Measurements from ENCODE around the gene FOXJ3.
A peak's percentile ranks its signal among the peaks of the same experiment; 100 is the strongest.

FOXJ3 gene

DNA sequence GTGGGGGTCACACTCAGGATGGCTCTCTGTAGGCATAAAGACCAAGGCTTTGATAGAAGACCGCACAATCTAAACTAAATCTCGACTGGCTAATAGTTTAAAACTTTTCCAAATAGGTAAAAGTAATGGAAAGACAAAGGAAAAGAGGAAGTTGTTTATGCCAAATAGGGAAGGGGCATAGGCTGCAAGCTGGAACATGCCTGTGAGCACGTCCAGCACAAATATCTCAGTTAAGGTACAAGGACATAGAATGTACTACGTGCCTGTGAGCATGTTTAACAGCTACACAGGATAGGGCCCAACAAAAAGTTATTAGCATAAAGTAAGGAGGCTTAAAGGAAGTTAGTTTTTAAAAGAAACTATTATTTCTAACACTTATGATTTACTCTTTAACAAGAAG lies 142.9 kb downstream of the FOXJ3 start:
- DNase-seq = no peak
- peaks cover 54% of the 10 kb centered on the region for H3K36me3 Mint-ChIP-seq (ENCODE audit: low read depth)
- TF ChIP-seq, protein P1, sequence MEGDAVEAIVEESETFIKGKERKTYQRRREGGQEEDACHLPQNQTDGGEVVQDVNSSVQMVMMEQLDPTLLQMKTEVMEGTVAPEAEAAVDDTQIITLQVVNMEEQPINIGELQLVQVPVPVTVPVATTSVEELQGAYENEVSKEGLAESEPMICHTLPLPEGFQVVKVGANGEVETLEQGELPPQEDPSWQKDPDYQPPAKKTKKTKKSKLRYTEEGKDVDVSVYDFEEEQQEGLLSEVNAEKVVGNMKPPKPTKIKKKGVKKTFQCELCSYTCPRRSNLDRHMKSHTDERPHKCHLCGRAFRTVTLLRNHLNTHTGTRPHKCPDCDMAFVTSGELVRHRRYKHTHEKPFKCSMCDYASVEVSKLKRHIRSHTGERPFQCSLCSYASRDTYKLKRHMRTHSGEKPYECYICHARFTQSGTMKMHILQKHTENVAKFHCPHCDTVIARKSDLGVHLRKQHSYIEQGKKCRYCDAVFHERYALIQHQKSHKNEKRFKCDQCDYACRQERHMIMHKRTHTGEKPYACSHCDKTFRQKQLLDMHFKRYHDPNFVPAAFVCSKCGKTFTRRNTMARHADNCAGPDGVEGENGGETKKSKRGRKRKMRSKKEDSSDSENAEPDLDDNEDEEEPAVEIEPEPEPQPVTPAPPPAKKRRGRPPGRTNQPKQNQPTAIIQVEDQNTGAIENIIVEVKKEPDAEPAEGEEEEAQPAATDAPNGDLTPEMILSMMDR (IDR thresholded peaks at IDR 0.05) = no peak
- H3K4me1 Mint-ChIP-seq = no peaks in the 10 kb centered on the region
- no peaks in the 10 kb centered on the region for H3K9me3 Mint-ChIP-seq
- peak overlapping the region; percentile 8 for H3K27ac Mint-ChIP-seq
- no peak overlapping the region for H3K4me3 Mint-ChIP-seq
- no peaks in the 10 kb centered on the region for H3K27me3 Mint-ChIP-seq (ENCODE audit: low read depth, poor library complexity)

DNA sequence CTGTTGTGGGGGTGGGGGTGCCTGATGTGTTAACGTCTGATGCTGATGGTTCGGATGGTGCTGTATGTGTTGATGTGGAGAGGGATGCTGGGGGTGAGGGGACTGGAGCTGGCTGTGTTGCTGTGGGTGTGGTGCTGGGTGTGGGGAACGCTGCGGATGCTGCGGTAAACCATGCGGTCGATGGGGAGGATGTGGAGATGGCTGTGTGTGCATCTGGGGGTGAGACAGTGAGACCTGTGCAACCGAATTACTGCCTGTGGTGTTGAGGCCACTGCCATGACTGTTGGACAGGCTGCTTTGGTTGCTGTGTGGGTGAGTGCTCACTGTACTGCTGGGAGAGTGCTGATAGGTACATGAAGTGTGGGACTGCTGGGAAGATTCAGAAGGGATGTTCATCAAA lies 143.7 kb downstream of the FOXJ3 start:
- H3K9me3 Mint-ChIP-seq = no peaks in the 10 kb centered on the region
- peaks cover 52% of the 10 kb centered on the region for H3K36me3 Mint-ChIP-seq (ENCODE audit: low read depth)
- no peaks in the 10 kb centered on the region for H3K27me3 Mint-ChIP-seq (ENCODE audit: low read depth, poor library complexity)
- H3K4me3 Mint-ChIP-seq = no peak overlapping the region
- no peak for DNase-seq
- TF ChIP-seq, protein P1 (IDR thresholded peaks at IDR 0.05) = no peak
- H3K27ac Mint-ChIP-seq = no peak overlapping the region
- no peaks in the 10 kb centered on the region for H3K4me1 Mint-ChIP-seq

DNA sequence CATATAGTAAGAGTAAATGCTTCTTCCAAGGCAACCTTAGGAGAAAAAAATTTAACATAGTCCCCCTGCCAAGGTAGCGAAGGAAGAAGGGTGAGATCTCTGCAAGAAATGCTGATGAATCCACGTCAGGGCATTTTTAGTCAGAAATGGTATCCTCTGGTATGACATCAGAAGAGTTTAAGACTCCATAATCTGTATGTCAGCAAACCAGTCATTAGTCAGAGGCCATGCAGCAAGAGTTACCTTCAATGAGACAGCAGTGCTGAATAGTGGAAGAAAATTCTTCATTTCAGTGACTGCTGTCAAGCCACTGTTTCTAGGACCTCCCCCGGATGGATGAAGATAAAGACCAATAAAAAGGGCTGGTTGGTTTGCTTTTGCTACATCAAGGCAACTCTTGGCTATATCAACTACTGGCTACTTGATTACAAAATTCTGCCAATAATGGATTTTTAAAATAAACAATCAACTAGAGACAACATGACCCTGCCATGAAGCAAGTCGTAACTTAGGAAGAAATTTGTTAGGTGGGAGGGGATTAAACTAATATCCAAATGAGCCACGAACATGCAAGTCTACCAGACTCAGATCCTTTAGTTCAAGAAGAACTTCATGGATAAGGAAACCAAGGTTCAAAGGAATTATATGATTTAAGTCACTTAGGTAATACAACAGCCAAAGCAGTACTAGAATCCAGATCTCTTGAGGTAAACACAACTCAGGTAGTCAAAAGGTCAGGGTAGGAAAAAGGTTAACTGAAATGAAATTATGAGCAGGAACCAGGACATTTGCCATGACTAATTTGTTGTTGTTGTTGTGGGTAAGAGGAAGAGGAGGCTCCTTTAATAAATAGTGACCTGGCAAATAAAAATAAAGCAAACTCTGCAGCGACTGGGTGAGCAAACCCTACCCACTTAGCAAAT lies 144.8 kb downstream of the FOXJ3 start:
- Mint-ChIP-seq H3K27ac (no peak overlapping the region), H3K36me3 (ENCODE audit: low read depth) (peaks cover 61% of the 10 kb centered on the region), H3K27me3 (ENCODE audit: low read depth, poor library complexity) (no peaks in the 10 kb centered on the region), H3K4me3 (no peak overlapping the region), H3K9me3 (no peaks in the 10 kb centered on the region), H3K4me1 (no peaks in the 10 kb centered on the region)
- TF ChIP-seq, protein P1 (IDR thresholded peaks at IDR 0.05) = no peak
- DNase-seq = no peak

DNA sequence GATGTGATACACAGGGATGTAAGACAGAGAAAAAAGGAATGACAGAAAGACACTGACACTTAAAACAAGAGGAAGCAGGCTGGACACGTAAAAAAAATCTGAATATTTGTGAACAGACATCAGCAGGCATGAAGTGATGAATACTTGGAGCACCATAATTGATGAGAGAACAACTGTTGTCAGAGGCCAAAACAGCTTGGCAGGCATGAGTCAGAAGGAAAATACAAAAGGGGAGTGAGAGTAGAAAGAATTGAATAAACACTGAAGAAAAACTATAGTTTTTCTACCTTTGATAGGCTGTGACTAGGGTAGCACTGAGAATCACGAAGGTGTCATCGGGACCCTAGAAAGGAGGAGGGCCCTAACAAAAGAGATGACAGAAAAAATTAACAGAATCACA lies 148.9 kb downstream of the FOXJ3 start:
- peaks cover 62% of the 10 kb centered on the region for H3K36me3 Mint-ChIP-seq (ENCODE audit: low read depth)
- no peaks in the 10 kb centered on the region for H3K4me1 Mint-ChIP-seq
- no peak for DNase-seq
- peak overlapping the region; percentile 16 for H3K27ac Mint-ChIP-seq
- no peaks in the 10 kb centered on the region for H3K27me3 Mint-ChIP-seq (ENCODE audit: low read depth, poor library complexity)
- TF ChIP-seq, protein P1 (IDR thresholded peaks at IDR 0.05) = no peak
- H3K4me3 Mint-ChIP-seq = no peak overlapping the region
- H3K9me3 Mint-ChIP-seq = no peaks in the 10 kb centered on the region

DNA sequence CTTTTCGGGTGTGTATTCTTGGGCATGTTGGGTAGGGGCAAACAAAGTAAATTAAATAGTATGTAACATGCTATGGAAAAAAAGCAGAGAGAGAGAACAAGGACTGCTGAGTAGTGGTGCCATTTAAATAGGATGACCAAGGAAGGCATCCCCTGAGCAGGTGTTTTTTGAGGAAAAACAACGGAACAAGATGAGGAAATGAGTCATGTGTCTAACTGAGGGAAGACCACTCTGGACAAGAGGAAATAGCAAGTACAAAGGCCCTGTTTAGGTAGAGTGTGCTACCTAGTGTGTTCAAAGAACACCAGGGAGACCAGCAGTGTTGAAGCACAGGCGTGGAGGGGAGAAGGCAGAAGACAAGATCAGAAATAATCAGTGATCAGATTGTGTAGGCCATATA lies 150.4 kb downstream of the FOXJ3 start:
- TF ChIP-seq, protein P1 (IDR thresholded peaks at IDR 0.05) = no peak
- no peak for DNase-seq
- H3K9me3 Mint-ChIP-seq = no peaks in the 10 kb centered on the region
- H3K27ac Mint-ChIP-seq = no peak overlapping the region
- H3K4me3 Mint-ChIP-seq = no peak overlapping the region
- no peaks in the 10 kb centered on the region for H3K27me3 Mint-ChIP-seq (ENCODE audit: low read depth, poor library complexity)
- H3K4me1 Mint-ChIP-seq = no peaks in the 10 kb centered on the region
- H3K36me3 Mint-ChIP-seq (ENCODE audit: low read depth) = peaks cover 49% of the 10 kb centered on the region

DNA sequence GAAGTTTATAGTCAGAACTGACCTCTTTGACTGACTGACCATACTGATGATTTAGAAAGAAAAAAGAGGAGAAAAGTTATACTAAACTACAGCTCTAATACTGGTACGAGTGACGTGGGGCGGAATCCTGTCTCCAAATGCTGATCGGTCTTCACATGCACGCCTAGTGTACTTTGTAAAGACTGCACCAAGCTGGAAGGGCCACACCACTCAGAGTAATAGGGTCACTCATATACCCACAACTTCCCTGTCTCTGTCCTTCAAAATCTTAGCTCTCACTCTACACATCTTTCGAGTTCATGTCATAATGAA lies 151.1 kb downstream of the FOXJ3 start:
- H3K36me3 Mint-ChIP-seq (ENCODE audit: low read depth) = peaks cover 42% of the 10 kb centered on the region
- peak overlapping the region; percentile 6 for H3K27ac Mint-ChIP-seq
- TF ChIP-seq, protein P1 (IDR thresholded peaks at IDR 0.05) = no peak
- no peaks in the 10 kb centered on the region for H3K4me1 Mint-ChIP-seq
- DNase-seq = no peak
- H3K9me3 Mint-ChIP-seq = no peaks in the 10 kb centered on the region
- H3K4me3 Mint-ChIP-seq = no peak overlapping the region
- H3K27me3 Mint-ChIP-seq (ENCODE audit: low read depth, poor library complexity) = no peaks in the 10 kb centered on the region
